ENCODE measurements around the gene TRIM29.
A peak's percentile ranks its signal among the peaks of the same experiment; 100 is the strongest.
"Not testable (repeated sequence)": the region's sequence is repeated elsewhere in the genome, so short reads cannot be mapped to it uniquely, and the experiment has no call there.

Gene TRIM29

GRCh38 chr11:120184371-120184945 is 46.5 kb upstream of the TRIM29 start:
- in situ Hi-C loops (cut with MboI; ENCODE audit: low sequenced_read_pairs, unreplicated experiment) = no loop called here
- TF ChIP-seq CTCF (IDR thresholded peaks at IDR 0.05; ENCODE audit: borderline replicate concordance, control extremely low read depth, extremely low read depth, insufficient read depth, missing control alignments) = no peak
- DNase-seq (ENCODE audit: low spot score) = no peak

- no peak for TF ChIP-seq CTCF (IDR thresholded peaks at IDR 0.05; ENCODE audit: borderline replicate concordance, control extremely low read depth, extremely low read depth, insufficient read depth, missing control alignments)
- in situ Hi-C loops (cut with MboI; ENCODE audit: low sequenced_read_pairs, unreplicated experiment) = no loop called here
- DNase-seq (ENCODE audit: low spot score) = no peak
Observed at GRCh38 chr11:120183701-120184141, 45.8 kb upstream of the TRIM29 start.

- DNase-seq (ENCODE audit: low spot score) = no peak
- peak; percentile 12 for TF ChIP-seq CTCF (IDR thresholded peaks at IDR 0.05; ENCODE audit: borderline replicate concordance, control extremely low read depth, extremely low read depth, insufficient read depth, missing control alignments)
Observed at GRCh38 chr11:120182790-120183491, 45.0 kb upstream of the TRIM29 start.

GRCh38 chr11:120182372-120182771 is 44.5 kb upstream of the TRIM29 start:
- DNase-seq (ENCODE audit: low spot score) = peak; percentile 4
- no peak for TF ChIP-seq CTCF (IDR thresholded peaks at IDR 0.05; ENCODE audit: borderline replicate concordance, control extremely low read depth, extremely low read depth, insufficient read depth, missing control alignments)
- in situ Hi-C loops (cut with MboI; ENCODE audit: low sequenced_read_pairs, unreplicated experiment) = no loop called here

More at GRCh38 chr11:120182790-120183491, 45.0 kb upstream of the TRIM29 start:
- in situ Hi-C loops (cut with MboI; ENCODE audit: low sequenced_read_pairs, unreplicated experiment) = no loop called here

- DNase-seq (ENCODE audit: low spot score) = peak; percentile 3
- no peak for TF ChIP-seq CTCF (IDR thresholded peaks at IDR 0.05; ENCODE audit: borderline replicate concordance, control extremely low read depth, extremely low read depth, insufficient read depth, missing control alignments)
- in situ Hi-C loops (cut with MboI; ENCODE audit: low sequenced_read_pairs, unreplicated experiment) = no loop called here
Observed at GRCh38 chr11:120181376-120181975, 43.6 kb upstream of the TRIM29 start.

- in situ Hi-C loops (cut with MboI; ENCODE audit: low sequenced_read_pairs, unreplicated experiment) = no loop called here
- no peak for TF ChIP-seq CTCF (IDR thresholded peaks at IDR 0.05; ENCODE audit: borderline replicate concordance, control extremely low read depth, extremely low read depth, insufficient read depth, missing control alignments)
- DNase-seq (ENCODE audit: low spot score) = peak; percentile 12
Observed at GRCh38 chr11:120180551-120181232, 42.8 kb upstream of the TRIM29 start.

- DNase-seq (ENCODE audit: low spot score) = peak; percentile 2
- in situ Hi-C loops (cut with MboI; ENCODE audit: low sequenced_read_pairs, unreplicated experiment) = not testable (repeated sequence)
Observed at GRCh38 chr11:120180063-120180462, 42.1 kb upstream of the TRIM29 start.

All from GM13976 (cell line).